ENCODE measurements around the gene CAMTA1. TPM values are rescaled to one million over a fixed set of nuclear protein-coding genes. Genes with fewer than 3 reads are reported as not detected.
A peak's percentile ranks its signal among the peaks of the same experiment; 100 is the strongest.

The CAMTA1 gene
- polyA plus RNA-seq, 1 experiment = 23.1 TPM

GRCh38 chr1:7781923-7782495 lies 996.8 kb downstream of the CAMTA1 start:
- no peak overlapping the region for H3K4me3 ChIP-seq (ENCODE audit: low read depth, low read length)
- ChIA-PET POLR2A (no interaction called here), CTCF (no interaction called here)
- H3K27me3 ChIP-seq (ENCODE audit: control insufficient read depth, insufficient read depth, low read length) = no peaks in the 10 kb centered on the region
- TF ChIP-seq CTCF (IDR thresholded peaks at IDR 0.05; ENCODE audit: insufficient read depth, low read depth, low read length) = no peak
- H3K36me3 ChIP-seq (ENCODE audit: control insufficient read depth, insufficient read depth, low read length) = peaks cover 8% of the 10 kb centered on the region
- DNase-seq (ENCODE audit: low read depth) = no peak

DNA sequence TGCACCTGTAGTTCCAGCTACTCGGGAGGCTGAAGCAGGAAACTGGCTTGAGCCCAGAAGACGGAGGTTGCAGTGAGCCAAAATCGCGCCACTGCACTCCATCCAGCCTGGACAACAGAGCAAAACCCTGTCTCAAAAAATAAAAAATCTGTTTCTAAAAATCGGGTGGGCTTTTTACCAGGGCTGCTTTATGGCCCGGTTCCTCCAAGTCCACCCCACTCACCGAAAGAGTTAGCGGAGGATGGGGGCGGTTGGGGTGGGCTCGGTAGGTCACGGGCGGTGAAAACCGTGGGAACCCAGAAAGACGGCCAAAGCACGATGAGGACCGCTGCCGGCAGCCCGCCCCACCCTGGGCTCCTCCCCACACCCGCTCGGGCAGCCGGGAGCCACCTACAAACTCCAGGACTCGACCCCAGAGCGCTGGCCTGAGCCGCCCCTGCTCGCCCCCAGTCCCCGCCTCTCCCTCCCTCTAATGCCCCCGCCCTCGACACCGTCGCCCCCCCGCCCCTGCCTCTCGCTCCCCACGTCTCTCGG lies 998.0 kb downstream of the CAMTA1 start:
- peaks cover 2% of the 10 kb centered on the region for H3K36me3 ChIP-seq (ENCODE audit: control insufficient read depth, insufficient read depth, low read length)
- TF ChIP-seq CTCF (IDR thresholded peaks at IDR 0.05; ENCODE audit: insufficient read depth, low read depth, low read length) = no peak
- POLR2A ChIA-PET = no interaction called here
- no peaks in the 10 kb centered on the region for H3K27me3 ChIP-seq (ENCODE audit: control insufficient read depth, insufficient read depth, low read length)
- peak overlapping the region; percentile 51 for H3K4me3 ChIP-seq (ENCODE audit: low read depth, low read length)
- CTCF ChIA-PET = no interaction called here
- DNase-seq (ENCODE audit: low read depth) = no peak

GRCh38 chr1:7783826-7784491 lies 998.7 kb downstream of the CAMTA1 start, which contains the start of gene PER3:
Gene PER3 (plus strand): TSS chr1:7784291. CDS start chr1:7784878, 587 bp downstream.
- ChIA-PET CTCF (interaction anchor here (0.5 to 1.3 kb wide), 2 partner anchors 115 to 989 kb away, joined by 3 read pairs; no protein-coding TSS in a partner anchor), POLR2A (no interaction called here)
- peaks cover 2% of the 10 kb centered on the region for H3K36me3 ChIP-seq (ENCODE audit: control insufficient read depth, insufficient read depth, low read length)

GRCh38 chr1:7784492-7785071 lies 999.3 kb downstream of the CAMTA1 start:
- peaks cover 2% of the 10 kb centered on the region for H3K36me3 ChIP-seq (ENCODE audit: control insufficient read depth, insufficient read depth, low read length)
- POLR2A ChIA-PET = no interaction called here
- no peak for TF ChIP-seq CTCF (IDR thresholded peaks at IDR 0.05; ENCODE audit: insufficient read depth, low read depth, low read length)
- H3K27me3 ChIP-seq (ENCODE audit: control insufficient read depth, insufficient read depth, low read length) = no peaks in the 10 kb centered on the region
- CTCF ChIA-PET = interaction anchor here (0.5 to 1.3 kb wide), 2 partner anchors 115 to 990 kb away, joined by 3 read pairs; no protein-coding TSS in a partner anchor
- H3K4me3 ChIP-seq (ENCODE audit: low read depth, low read length) = peak overlapping the region; percentile 57
- DNase-seq (ENCODE audit: low read depth) = no peak

More at GRCh38 chr1:7783826-7784491, 998.7 kb downstream of the CAMTA1 start, which contains the start of gene PER3:
- no peaks in the 10 kb centered on the region for H3K27me3 ChIP-seq (ENCODE audit: control insufficient read depth, insufficient read depth, low read length)
- no peak for TF ChIP-seq CTCF (IDR thresholded peaks at IDR 0.05; ENCODE audit: insufficient read depth, low read depth, low read length)
- H3K4me3 ChIP-seq (ENCODE audit: low read depth, low read length) = peak within 1 kb of the TSS; percentile 57
- DNase-seq (ENCODE audit: low read depth) = peak; percentile 85

DNA sequence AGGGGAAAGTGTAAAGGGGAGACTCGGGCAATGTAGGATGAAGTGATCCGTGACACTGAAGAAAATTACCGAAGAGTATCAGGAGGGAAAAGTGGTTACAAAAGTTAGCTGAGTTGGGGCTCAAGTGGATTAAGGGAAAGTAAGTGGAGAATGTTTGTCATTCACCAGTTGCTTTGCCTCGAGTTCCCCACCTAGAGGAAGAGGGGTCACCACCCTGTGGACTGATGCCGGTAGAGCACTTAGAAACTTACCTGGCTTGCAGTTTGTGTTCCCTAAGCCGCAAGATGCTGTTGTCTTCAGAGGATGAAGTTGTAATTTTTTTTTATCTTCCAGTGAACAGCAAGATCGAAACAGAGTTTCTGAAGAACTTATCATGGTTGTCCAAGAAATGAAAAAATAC lies 999.9 kb downstream of the CAMTA1 start:
- CTCF ChIA-PET = interaction anchor here (1.3 kb wide), 1 partner anchor 116 kb away, joined by 3 read pairs; no protein-coding TSS in a partner anchor
- H3K4me3 ChIP-seq (ENCODE audit: low read depth, low read length) = peak overlapping the region; percentile 57
- DNase-seq (ENCODE audit: low read depth) = no peak
- POLR2A ChIA-PET = no interaction called here
- TF ChIP-seq CTCF (IDR thresholded peaks at IDR 0.05; ENCODE audit: insufficient read depth, low read depth, low read length) = no peak
- H3K27me3 ChIP-seq (ENCODE audit: control insufficient read depth, insufficient read depth, low read length) = no peaks in the 10 kb centered on the region
- peaks cover 2% of the 10 kb centered on the region for H3K36me3 ChIP-seq (ENCODE audit: control insufficient read depth, insufficient read depth, low read length)
